HFF-Myc (cell line): Measurements from ENCODE around the gene ICAM2.
"Not testable (repeated sequence)": the region's sequence is repeated elsewhere in the genome, so short reads cannot be mapped to it uniquely, and the experiment has no call there.

ENCODE experiments used
- DNase-seq: peaks from one replicate; pipeline ENCODE4 v3.0.0-alpha.2; 2011; ENCODE audit warnings: low read depth; ENCODE audit errors: extremely low read depth
- H3K4me3 ChIP-seq: replicated peaks from 2 replicates; pipeline ENCODE4 v1.5.1; 2011; ENCODE audit warnings: low read depth, mild to moderate bottlenecking, control low read depth, low read length
- CTCF ChIP-seq: IDR thresholded peaks from 2 replicates; pipeline ENCODE4 v1.5.1; 2012; ENCODE audit warnings: mild to moderate bottlenecking, low read depth, low read length, control low read depth; ENCODE audit errors: missing control alignments

Gene ICAM2

GRCh38 chr17:63984236-63984635, 36.2 kb downstream of the ICAM2 start:
- TF ChIP-seq CTCF: no peak
- no peak overlapping the region for H3K4me3 ChIP-seq
- DNase-seq: no peak

GRCh38 chr17:63983320-63983719, 37.1 kb downstream of the ICAM2 start:
- DNase-seq: no peak
- no peak overlapping the region for H3K4me3 ChIP-seq
- no peak for TF ChIP-seq CTCF

- not testable (repeated sequence) for DNase-seq, H3K4me3 ChIP-seq
These were observed 37.8 kb downstream of the ICAM2 start for GRCh38 chr17:63982641-63983040.

GRCh38 chr17:63978272-63979200, 41.9 kb downstream of the ICAM2 start:
- no peak overlapping the region for H3K4me3 ChIP-seq
- TF ChIP-seq CTCF: no peak

GRCh38 chr17:63976702-63977101, 43.7 kb downstream of the ICAM2 start:
- no peak overlapping the region for H3K4me3 ChIP-seq
- DNase-seq: no peak
- TF ChIP-seq CTCF: no peak

More at GRCh38 chr17:63978272-63979200, 41.9 kb downstream of the ICAM2 start:
- no peak for DNase-seq

- DNase-seq: no peak
- no peak overlapping the region for H3K4me3 ChIP-seq
- TF ChIP-seq CTCF: no peak
These were observed 44.8 kb downstream of the ICAM2 start for GRCh38 chr17:63975541-63976092.

GRCh38 chr17:63974594-63975192, 45.7 kb downstream of the ICAM2 start:
- no peak for DNase-seq
- H3K4me3 ChIP-seq: no peak overlapping the region
- TF ChIP-seq CTCF: no peak
